H9 (cell line): ENCODE results near the gene TIPARP. TPM values are rescaled to one million over a fixed set of nuclear protein-coding genes. Genes with fewer than 3 reads are reported as not detected.

Experiments used
- DNase-seq: peaks from one replicate; pipeline ENCODE4 v3.0.0-alpha.2; 2017
- H2AFZ ChIP-seq: one replicate; pipeline ENCODE4 v1.6.1; 2013; ENCODE audit warnings: mild to moderate bottlenecking, low read length, control low read depth, moderate library complexity
- H2AK5ac ChIP-seq: 2 replicates; pipeline ENCODE4 v1.6.1; 2013; ENCODE audit warnings: low read length, control low read depth, mixed read lengths; ENCODE audit not compliant: insufficient read length
- H2BK120ac ChIP-seq: one replicate; pipeline ENCODE4 v1.6.1; 2013; ENCODE audit warnings: low read depth, mild to moderate bottlenecking, low read length, control low read depth, inconsistent platforms; ENCODE audit not compliant: poor library complexity, severe bottlenecking
- H2BK12ac ChIP-seq: 2 replicates; pipeline ENCODE4 v1.6.1; 2013; ENCODE audit warnings: low read length, control low read depth, mixed read lengths, low read depth; ENCODE audit not compliant: insufficient read length
- H2BK15ac ChIP-seq: 2 replicates; pipeline ENCODE4 v1.6.1; 2013; ENCODE audit warnings: low read depth, low read length, control low read depth
- H2BK20ac ChIP-seq: one replicate; pipeline ENCODE4 v1.6.1; 2013; ENCODE audit warnings: low read depth, mild to moderate bottlenecking, low read length, control low read depth, inconsistent platforms; ENCODE audit not compliant: poor library complexity, severe bottlenecking
- H2BK5ac ChIP-seq: 2 replicates; pipeline ENCODE4 v1.6.1; 2013; ENCODE audit warnings: low read length, control low read depth, mixed read lengths; ENCODE audit not compliant: insufficient read length
- H3K14ac ChIP-seq: 2 replicates; pipeline ENCODE4 v1.6.1; 2013; ENCODE audit warnings: low read length, control low read depth; ENCODE audit not compliant: insufficient read depth
- H3K18ac ChIP-seq: 2 replicates; pipeline ENCODE4 v1.6.1; 2013; ENCODE audit warnings: low read depth, mild to moderate bottlenecking, mixed read lengths, low read length, control low read depth; ENCODE audit not compliant: insufficient read length
- H3K23ac ChIP-seq: 2 replicates; pipeline ENCODE4 v1.6.1; 2013; ENCODE audit warnings: low read length, control low read depth, mixed read lengths, low read depth; ENCODE audit not compliant: insufficient read length
- H3K23me2 ChIP-seq: 2 replicates; pipeline ENCODE4 v1.6.1; 2013; ENCODE audit warnings: low read depth, mild to moderate bottlenecking, mixed read lengths, low read length, control low read depth; ENCODE audit not compliant: insufficient read length, poor library complexity, severe bottlenecking
- H3K27ac ChIP-seq: 2 replicates; pipeline ENCODE4 v1.5.1; 2013; ENCODE audit warnings: low read length, control low read depth, mixed read lengths, low read depth; ENCODE audit not compliant: insufficient read length
- H3K27me3 ChIP-seq: 2 replicates; pipeline ENCODE4 v1.6.1; 2013; ENCODE audit warnings: low read length, control low read depth, inconsistent platforms; ENCODE audit not compliant: insufficient read depth
- H3K4ac ChIP-seq: 2 replicates; pipeline ENCODE4 v1.6.1; 2013; ENCODE audit warnings: low read depth, mild to moderate bottlenecking, control low read depth, inconsistent platforms, low read length, moderate library complexity
- H3K4me1 ChIP-seq: 2 replicates; pipeline ENCODE4 v1.6.1; 2013; ENCODE audit warnings: low read length, control low read depth, inconsistent platforms; ENCODE audit not compliant: insufficient read depth
- H3K4me2 ChIP-seq: 2 replicates; pipeline ENCODE4 v1.6.1; 2013; ENCODE audit warnings: low read length, control low read depth, mixed read lengths; ENCODE audit not compliant: insufficient read length, insufficient read depth
- H3K56ac ChIP-seq: 2 replicates; pipeline ENCODE4 v1.6.1; 2013; ENCODE audit warnings: low read depth, mild to moderate bottlenecking, mixed read lengths, low read length, control low read depth; ENCODE audit not compliant: insufficient read length
- H3K79me1 ChIP-seq: 2 replicates; pipeline ENCODE4 v1.6.1; 2013; ENCODE audit warnings: low read depth, mild to moderate bottlenecking, moderate library complexity, low read length, control low read depth, inconsistent platforms; ENCODE audit not compliant: insufficient read depth, poor library complexity, severe bottlenecking
- H3K79me2 ChIP-seq: 2 replicates; pipeline ENCODE4 v1.6.1; 2013; ENCODE audit warnings: low read length, control low read depth, inconsistent platforms; ENCODE audit not compliant: insufficient read depth
- H3K9ac ChIP-seq: 2 replicates; pipeline ENCODE4 v1.6.1; 2013; ENCODE audit warnings: low read length, control low read depth, mixed read lengths; ENCODE audit not compliant: insufficient read length; ENCODE audit errors: extremely low read depth
- H3K9me3 ChIP-seq: one replicate; pipeline ENCODE4 v1.6.1; 2013; ENCODE audit warnings: low read depth, low read length, inconsistent platforms; ENCODE audit not compliant: control insufficient read depth
- H3T11ph ChIP-seq: one replicate; pipeline ENCODE4 v1.6.1; 2013; ENCODE audit warnings: mild to moderate bottlenecking, low read length, control low read depth, inconsistent platforms
- H4K20me1 ChIP-seq: one replicate; pipeline ENCODE4 v1.6.1; 2013; ENCODE audit not compliant: control insufficient read depth, insufficient read length, insufficient read depth
- H4K5ac ChIP-seq: 2 replicates; pipeline ENCODE4 v1.6.1; 2013; ENCODE audit warnings: low read depth, mild to moderate bottlenecking, mixed read lengths, low read length, control low read depth; ENCODE audit not compliant: insufficient read length
- H4K8ac ChIP-seq: replicated peaks from 2 replicates; pipeline ENCODE4 v1.6.1; 2013; ENCODE audit warnings: low read length, control low read depth, mixed read lengths, low read depth; ENCODE audit not compliant: insufficient read length
- H4K91ac ChIP-seq: 2 replicates; pipeline ENCODE4 v1.6.1; 2013; ENCODE audit warnings: low read depth, mild to moderate bottlenecking, moderate library complexity, mixed read lengths, low read length, control low read depth; ENCODE audit not compliant: insufficient read length
- H3K27ac Mint-ChIP-seq, 3 experiments: 2 replicates in 2 of 3; 3 replicates in 1 of 3; pipeline ENCODE4 v1.8.0; 2020 to 2021; ENCODE audit warnings: mixed read lengths in 3 of 3, mild to moderate bottlenecking in 1 of 3, moderate library complexity in 1 of 3
- H3K27me3 Mint-ChIP-seq: 2 replicates; pipeline ENCODE4 v1.8.0; 2021; ENCODE audit warnings: low read depth, mild to moderate bottlenecking, moderate library complexity, mixed read lengths
- H3K36me3 Mint-ChIP-seq, 3 experiments: 2 replicates in 2 of 3; 3 replicates in 1 of 3; pipeline ENCODE4 v1.8.0; 2020 to 2021; ENCODE audit warnings: low read depth in 3 of 3, mixed read lengths in 3 of 3; ENCODE audit not compliant: insufficient read depth in 1 of 3
- H3K4me1 Mint-ChIP-seq, 2 experiments: 2 replicates each; pipeline ENCODE4 v1.8.0; 2020; ENCODE audit warnings: mixed read lengths in 2 of 2
- H3K4me3 Mint-ChIP-seq, 2 experiments: 2 replicates in 1 of 2; 3 replicates in 1 of 2; pipeline ENCODE4 v1.8.0; 2020 to 2021; ENCODE audit warnings: mild to moderate bottlenecking in 2 of 2, mixed read lengths in 2 of 2, moderate library complexity in 1 of 2
- H3K9me3 Mint-ChIP-seq, 2 experiments: 2 replicates in 1 of 2; 3 replicates in 1 of 2; pipeline ENCODE4 v1.8.0; 2020; ENCODE audit warnings: mild to moderate bottlenecking in 2 of 2, mixed read lengths in 2 of 2, moderate library complexity in 1 of 2
- total RNA-seq: library from RNA; stranded (reverse); gene quantifications from 2 replicates; pipeline ENCODE4 v1.2.1, GENCODE V29; 2021
- TF ChIP-seq, protein P1 (sequence below): fragments of 200-600 bp; sonication (generic); conservative IDR thresholded peaks from 3 replicates; pipeline ENCODE4 v1.8.0; 2021; ENCODE audit warnings: antibody characterized with exemption, mild to moderate bottlenecking

Gene TIPARP
- total RNA-seq, 1 experiment from 2014 or later, result 5.9 TPM

DNA sequence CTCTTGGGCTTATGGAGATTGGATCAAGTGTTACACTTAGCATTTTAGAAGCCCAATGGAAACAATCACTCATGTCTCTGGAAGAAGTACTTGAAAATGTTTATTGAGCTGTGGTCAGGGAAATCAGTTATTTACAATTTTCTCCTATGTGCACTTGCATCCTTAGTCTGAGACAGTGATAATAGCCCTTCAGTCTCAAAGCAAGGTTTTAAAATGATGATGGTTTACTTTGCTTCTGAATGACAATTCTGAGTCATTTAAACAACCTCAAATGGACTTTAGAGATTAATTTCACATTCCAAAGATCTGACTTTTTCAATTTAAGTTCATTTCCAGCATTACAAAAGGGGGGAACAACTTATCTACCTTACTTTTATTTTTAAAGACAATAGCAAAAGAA lies 20.1 kb downstream of the TIPARP start:
- Histone ChIP-seq H3K18ac (no peak overlapping the region), H3K4me2 (no peak overlapping the region), H4K91ac (no peak overlapping the region), H2AK5ac (no peak overlapping the region), H3K4ac (no peak overlapping the region), H2BK12ac (no peak overlapping the region), H3K23ac (no peak overlapping the region), H3K27ac (no peak overlapping the region), H3K14ac (no peak overlapping the region), H2BK5ac (no peak overlapping the region), H2BK15ac (no peak overlapping the region), H3K9me3 (no peaks in the 10 kb centered on the region), H3K79me1 (no peaks in the 10 kb centered on the region), H4K8ac (no peak overlapping the region), H4K20me1 (no peaks in the 10 kb centered on the region), H3K23me2 (no peaks in the 10 kb centered on the region), H3K27me3 (no peaks in the 10 kb centered on the region), H4K5ac (no peak overlapping the region), H3K79me2 (no peaks in the 10 kb centered on the region), H2AFZ (no peak overlapping the region), H3K4me1 (no peaks in the 10 kb centered on the region), H2BK20ac (no peak overlapping the region), H2BK120ac (no peak overlapping the region), H3T11ph (no peak overlapping the region), H3K9ac (no peak overlapping the region), H3K56ac (no peak overlapping the region)
- H3K9me3 Mint-ChIP-seq, result no peaks in the 10 kb centered on the region
- no peak overlapping the region for H3K27ac Mint-ChIP-seq
- H3K4me1 Mint-ChIP-seq, result peaks cover 0 to 9% of the 10 kb centered on the region in 2 experiments; a peak in 2 of 4 replicates
- H3K36me3 Mint-ChIP-seq, result peaks cover 6 to 54% (median 29%) of the 10 kb centered on the region in 3 experiments; a peak in 6 of 7 replicates
- no peak for DNase-seq
- H3K4me3 Mint-ChIP-seq, result no peak overlapping the region
- TF ChIP-seq, protein P1, sequence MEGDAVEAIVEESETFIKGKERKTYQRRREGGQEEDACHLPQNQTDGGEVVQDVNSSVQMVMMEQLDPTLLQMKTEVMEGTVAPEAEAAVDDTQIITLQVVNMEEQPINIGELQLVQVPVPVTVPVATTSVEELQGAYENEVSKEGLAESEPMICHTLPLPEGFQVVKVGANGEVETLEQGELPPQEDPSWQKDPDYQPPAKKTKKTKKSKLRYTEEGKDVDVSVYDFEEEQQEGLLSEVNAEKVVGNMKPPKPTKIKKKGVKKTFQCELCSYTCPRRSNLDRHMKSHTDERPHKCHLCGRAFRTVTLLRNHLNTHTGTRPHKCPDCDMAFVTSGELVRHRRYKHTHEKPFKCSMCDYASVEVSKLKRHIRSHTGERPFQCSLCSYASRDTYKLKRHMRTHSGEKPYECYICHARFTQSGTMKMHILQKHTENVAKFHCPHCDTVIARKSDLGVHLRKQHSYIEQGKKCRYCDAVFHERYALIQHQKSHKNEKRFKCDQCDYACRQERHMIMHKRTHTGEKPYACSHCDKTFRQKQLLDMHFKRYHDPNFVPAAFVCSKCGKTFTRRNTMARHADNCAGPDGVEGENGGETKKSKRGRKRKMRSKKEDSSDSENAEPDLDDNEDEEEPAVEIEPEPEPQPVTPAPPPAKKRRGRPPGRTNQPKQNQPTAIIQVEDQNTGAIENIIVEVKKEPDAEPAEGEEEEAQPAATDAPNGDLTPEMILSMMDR, result no peak
- H3K27me3 Mint-ChIP-seq, result no peaks in the 10 kb centered on the region
